Pulmonary artery endothelial cell (primary cell): ENCODE data around the gene BCKDHA. TPM values are rescaled to one million over a fixed set of nuclear protein-coding genes. Genes with fewer than 3 reads are reported as not detected.
A peak's percentile ranks its signal among the peaks of the same experiment; 100 is the strongest.
"Not testable (repeated sequence)": the region's sequence is repeated elsewhere in the genome, so short reads cannot be mapped to it uniquely, and the experiment has no call there.

Experiments used
- DNase-seq: peaks from one replicate; pipeline ENCODE4 v3.0.0-alpha.2; 2011; ENCODE audit warnings: low read depth, low spot score
- total RNA-seq: library from RNA; depleted of rRNA; stranded (reverse); fragments of >200 nt; gene quantifications from 2 replicates; pipeline ENCODE4 v1.2.3, GENCODE V29; 2014

The BCKDHA gene
- total RNA-seq, 1 donor from 2014 or later, result 74.5 TPM

DNA sequence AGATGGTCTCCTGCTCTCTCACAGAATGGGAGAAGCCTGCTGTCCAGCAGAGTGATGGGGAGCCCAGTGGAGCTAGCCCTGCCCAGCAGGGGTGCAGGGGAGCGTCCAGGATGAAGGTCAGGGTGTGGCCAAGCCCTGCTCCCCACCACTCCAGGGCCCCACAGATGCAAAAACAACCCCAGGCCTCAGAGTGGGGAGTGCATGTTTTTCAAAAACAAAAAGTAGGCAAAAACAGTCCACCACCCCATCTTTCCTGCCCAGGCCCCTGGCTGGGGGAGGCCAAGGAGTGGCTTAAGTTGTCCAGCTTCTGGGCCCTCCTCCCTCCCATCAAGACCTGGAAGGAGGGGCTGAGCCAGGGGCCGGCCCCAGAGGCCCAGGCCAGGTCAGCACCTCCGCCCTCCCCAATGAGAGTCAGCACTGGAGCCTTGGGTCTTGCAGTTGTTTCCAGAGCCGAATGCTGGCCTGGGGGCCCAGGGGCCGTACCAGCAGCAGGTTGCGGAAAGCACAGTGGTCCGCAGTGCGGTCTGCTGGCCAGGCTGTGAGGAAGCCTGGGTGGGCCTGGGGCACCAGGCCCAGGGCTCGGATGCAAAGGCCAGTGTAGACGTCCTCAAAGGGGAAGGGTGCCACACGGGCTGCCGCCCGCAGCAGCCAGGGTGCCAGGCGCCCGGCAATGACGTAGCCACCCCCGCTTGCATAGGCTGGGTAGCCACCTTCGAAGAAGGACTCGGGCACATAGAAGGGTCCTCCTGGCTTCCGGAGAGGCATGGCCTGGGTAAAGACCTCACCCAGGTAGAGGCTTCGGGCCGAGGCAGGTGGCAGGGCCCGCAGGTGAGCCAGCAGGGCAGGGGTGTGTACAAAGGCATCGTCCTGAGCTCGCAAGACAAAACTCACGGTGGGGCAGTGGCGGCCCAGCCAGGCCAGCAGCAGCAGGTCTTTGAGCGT is 27.8 kb downstream of the BCKDHA start:
- DNase-seq, result no peak

DNA sequence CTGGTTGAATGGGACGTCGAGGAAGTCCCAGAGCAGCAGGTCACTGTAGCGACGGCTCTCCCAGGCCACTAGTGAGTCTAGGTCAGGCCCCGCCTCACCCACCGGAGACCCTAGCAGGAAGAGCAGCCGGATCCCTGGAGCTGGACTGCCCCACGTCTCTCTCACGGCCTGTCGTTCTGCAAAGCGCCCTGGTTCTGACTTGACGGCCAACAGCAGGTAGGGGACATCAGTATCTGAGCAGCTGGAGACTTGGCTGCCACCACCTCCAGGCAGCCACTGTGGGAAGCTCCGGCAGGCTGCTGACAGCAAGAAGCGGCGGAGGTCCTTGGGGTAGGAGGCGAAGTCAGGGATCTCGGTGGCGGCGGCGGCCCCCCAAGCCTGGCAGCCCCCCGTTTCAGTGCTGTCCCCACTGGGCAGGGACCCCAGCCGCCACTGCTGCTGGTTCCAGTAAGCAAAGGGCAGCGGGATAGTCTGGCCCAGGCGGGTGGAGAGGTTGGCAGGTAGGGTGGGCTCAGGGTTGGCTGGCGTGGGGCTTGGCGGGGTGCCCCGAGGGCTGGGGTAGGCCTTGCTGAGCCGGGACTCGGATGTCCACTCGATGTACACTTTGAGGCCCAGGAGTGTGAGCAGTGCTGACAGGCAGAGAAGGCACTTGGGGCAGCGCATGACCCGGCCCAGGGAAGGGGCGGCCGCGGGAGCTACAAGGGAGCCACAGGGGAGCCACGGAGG is 28.7 kb downstream of the BCKDHA start:
- DNase-seq, result no peak

DNA sequence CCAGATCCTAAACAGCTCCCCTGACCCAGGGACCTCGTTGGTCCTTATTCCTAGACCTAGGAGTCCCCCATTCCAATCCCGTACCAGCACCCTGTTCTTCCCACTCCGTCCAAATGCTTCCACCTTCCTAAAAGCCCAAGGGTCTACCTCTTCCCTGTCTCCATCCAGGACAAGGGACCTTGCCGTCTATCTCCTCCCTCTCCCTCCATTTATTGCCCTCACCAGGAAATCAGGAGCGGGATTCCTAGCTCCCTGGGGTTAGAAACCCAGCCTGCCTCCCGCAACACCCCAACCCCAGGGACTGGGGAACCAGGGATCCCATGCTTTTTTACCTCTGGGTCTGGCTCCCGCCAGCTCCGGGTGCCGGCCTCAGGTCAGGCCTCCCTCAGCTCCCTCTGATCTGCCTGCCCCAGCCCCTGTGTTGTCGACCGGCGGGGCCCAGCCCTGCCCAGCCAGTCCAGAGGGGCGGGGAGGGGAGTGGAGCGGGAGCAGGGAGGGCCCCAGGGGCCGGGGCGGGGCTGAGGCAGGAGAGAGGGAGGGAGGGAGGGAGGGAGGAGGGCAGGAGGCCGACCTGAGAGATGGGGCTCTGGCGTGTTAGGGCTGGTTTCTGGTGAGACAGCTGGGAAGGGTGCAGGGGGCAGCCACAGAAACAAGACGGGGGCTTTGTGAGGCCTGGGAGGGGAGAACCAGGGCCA is 29.5 kb downstream of the BCKDHA start, which contains the start of gene B3GNT8:
Gene B3GNT8, minus strand, starts transcription at position 423 of the 695 bp plus-strand sequence. CDS start 596 bp downstream, outside the sequence.
- peak; percentile 22 for DNase-seq

DNA sequence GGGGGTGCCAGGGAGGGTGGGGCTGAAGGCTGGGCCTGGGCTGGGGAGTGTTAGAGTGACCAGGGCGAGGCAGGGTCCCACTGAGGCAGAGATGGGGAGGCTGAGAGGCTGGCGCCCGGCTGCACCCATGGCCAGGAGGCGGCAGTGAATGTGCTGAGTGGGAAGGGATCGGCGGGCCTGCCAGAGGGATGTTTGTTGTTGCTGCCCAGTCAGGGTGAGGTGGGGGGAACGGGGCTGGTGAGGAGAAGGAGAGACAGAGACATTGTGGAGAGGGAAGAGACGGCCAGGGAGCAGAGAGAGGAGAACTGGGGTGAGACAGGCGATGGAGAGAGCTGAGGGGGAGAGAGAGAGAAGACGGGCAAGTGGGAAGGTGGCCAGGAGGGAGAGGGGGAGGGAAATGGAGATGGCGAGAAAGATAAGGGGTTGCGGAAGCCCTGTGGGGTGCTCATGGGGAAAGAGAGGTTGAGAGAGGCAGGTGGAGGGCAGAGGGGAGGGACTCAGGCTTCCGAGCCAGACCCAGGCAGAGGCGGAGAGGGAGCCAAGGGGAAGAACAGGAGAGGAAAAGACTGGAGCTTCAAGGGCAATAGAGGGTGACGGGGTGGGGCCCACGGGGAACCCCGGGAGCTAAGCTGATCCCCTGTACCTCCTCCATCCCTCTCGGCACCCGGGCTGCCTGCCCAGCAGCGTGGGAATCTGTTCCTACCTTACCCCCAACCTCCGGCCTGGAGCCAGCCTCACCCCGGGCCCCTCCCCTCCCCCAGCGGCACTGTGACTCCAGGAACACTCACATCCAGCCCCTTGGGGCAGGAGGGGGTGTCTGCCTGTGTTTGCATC is 30.2 kb downstream of the BCKDHA start:
- DNase-seq, result no peak

DNA sequence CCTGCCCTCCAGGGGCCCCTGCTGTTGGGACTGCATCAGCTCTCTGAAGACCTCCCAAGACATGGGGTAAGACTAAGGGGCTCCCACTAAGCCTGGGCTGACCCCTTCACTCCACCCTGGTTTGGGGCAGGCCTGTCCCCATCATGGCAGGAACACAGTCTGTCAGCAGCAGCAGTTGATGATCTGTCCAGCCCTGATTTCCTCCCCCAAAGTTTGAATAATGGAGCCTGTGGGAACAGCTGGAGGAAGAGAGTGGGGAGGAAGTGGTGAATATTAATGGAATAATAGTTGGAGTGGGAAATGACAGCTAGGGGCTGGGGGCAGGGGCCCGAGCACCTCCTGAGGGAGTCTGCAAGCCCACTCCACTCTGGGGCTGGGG is 30.9 kb downstream of the BCKDHA start:
- no peak for DNase-seq

DNA sequence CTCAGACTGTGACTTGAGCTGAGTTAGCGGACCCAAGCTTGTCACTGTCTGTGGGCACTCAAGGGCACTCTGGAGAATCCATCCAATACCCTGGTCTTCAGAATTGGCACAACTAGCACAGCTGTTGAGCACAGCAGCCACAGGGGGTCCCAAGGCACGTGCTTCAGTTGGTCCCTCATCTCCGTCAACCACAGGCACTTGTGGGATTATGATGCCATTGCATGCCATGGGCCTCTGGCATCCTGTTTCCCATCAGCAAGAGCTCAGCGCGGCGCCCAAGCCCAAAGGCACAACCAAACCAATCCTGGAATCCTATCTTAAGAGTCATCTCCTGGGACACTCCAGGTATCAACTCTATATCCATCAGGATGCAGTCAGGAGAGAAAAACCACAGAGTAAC is 33.3 kb downstream of the BCKDHA start:
- DNase-seq, result no peak

DNA sequence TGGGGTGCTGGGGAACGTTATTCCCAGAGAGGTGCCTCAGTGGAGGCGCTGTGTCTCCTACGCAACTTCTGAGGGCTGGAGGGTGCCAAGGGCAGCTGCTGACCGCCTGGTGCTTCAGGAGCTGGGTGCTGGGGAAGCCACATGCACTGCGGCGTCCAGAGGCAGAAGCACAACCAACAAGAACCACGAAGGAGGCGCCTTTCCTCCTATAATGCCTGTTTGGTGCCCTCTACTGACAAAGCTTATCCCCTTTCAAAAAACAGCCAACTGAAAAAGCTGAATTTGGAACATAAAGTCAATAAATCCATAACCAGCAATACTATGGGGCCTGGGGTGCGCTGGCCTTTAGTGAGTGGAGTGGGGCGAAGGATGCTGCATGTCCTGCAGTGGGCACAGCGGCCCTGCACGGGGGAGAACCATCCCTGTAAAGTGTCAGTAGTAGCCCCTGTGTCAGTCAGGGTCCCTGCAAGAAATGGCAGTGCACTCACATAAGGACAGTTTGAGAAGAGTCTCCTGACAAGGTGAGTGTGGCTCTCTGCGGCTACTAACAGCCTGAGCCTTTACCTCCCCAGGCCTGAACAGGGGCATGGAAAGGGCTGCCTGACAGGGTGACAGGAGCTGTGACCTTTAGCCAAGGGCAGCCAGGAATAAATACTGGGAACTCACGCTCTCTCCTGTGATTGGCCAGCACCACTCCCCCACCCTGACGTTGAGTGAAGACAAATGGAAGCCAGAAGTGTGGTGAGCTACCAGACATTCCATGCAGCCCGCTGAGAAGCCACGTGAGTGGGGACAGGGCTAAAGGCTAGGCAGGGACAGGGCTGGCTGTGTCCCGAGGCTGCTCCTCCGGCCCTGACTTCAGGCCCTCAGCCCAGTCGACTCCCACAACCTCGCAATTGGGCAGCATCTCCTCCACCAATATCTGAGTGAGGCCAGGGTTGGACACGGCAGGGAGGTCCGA is 34.1 kb downstream of the BCKDHA start:
- DNase-seq, result no peak

DNA sequence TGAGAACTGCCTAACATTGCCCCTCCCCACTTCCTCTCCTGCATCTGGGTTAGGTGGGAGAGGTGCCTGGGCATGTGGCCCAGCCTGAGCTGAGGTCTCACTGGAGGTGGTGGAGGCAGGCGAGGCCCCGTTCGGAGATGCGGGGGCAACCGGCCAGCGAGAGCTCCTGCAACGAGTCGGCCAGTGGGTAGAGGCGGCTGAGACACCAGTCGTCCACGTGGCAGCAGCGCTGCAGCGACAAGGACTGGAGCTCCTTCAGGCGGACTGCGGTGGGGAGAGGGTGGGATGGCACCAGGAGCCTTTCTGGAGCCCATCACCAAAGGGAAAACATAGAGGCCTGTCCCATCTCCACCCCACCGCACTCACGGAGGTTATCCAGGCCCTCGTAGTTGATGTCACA is 35.6 kb downstream of the BCKDHA start:
- DNase-seq, result no peak

DNA sequence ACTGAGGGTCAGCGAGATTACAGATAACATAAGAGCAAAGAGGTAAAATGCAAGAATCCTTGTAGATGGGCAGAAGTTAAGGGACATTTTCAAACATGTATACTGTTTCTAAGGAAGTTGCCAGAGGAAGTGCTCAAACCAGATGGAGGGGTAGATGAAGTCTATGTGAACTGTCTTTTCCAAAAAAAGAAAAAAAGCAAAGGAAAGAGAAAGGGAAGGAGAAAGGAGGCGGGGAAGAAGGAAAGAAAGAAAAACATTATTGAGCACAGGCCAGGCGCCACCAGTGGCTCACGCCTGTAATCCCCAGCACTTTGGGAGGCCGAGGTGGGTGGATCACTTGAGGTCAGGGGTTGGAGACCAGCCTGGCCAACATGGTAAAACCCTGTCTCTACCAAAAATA is 36.8 kb downstream of the BCKDHA start:
- no peak for DNase-seq

DNA sequence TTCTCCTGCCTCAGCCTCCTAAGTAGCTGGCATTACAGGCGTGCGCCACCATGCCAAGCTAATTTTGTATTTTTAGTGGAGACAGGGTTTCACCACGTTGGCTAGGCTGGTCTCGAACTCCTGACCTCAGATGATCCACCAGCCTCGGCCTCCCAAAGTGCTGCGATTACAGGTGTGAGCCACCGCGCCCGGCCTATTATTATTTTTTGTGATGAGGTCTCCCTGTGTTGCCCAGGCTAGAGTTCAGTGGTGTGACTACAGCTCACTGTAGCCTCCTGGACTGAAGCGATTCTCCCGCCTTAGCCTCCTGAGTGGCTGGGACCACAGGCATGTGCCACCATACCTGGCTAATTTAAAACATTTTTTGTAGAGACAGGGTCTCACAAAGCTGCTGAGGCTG is 37.8 kb downstream of the BCKDHA start:
- not testable (repeated sequence) for DNase-seq

DNA sequence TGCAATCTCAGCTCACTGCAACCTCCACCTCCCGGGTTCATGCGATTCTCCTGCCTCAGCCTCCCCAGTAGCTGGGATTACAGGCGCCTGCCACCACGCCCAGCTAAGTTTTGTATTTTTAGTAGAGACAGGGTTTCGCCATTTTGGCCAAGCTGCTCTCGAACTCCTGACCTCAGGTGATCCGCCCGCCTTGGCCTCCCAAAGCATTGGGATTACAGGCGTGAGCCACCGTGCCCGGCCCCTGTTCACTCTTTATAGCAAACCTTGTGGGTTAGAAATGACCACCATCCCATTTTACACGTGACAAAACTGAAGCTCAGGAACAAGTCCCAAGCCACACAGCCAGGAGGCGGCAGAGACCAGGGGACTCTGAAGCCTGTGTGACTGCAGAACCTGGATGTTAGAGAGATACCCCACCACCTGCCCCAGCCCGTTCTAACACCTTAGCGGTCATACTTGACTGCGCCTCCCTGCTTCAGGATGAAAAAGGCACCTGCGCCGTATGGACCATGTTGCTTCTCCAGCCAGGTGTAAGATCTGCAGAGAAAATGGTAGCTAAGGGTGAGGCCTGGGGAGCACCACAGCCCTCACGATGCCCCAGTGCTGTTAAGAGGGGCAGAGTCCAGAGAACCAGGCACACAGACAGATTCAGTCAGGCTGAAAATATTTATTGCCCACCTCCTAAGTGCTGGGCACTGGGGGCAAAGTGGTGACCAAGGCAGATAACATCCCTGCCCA is 38.5 kb downstream of the BCKDHA start:
- no peak for DNase-seq

DNA sequence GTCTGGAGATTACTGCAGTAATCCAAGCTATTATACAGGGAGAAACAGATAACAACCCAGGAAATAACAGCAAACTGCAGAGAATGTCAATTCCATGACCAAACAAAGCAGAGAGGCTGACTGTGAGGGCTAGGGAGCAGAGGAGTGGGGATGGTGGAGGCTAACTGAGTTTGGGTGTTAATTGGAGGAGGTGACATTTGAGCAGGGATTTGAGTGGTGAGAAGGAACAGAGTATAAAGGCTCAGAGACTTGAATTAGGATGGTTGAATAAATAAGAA is 39.0 kb downstream of the BCKDHA start:
- DNase-seq, result no peak

DNA sequence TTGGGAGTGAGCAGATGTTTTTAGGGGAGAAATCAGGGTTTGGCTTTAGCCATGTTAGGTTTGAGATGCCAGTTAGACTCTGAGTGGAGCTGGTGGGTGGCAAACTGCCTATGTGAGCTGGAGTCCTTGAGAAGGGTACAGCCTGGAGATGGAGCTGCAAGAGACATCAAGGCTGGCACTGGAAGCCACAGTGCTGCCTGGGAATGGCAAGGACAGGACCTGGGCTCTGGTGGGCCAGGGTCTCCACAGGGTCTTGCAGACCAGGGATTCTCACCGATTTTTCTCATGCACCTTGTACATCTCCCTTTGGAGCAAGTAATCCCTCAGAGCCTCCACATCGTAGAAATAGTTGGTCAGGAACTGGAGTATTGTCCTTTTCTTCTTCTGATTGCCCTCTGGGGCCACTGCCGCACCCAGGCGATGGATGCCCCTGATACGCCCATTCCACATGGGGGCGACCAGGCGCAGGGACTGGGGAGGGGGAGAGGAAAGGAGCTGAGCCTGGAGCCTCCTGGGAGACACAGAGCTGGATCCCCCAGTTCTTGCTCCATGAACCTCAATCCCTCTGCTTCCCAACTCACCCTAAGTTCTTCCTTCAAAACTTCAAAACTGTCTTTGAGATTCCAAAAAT is 40.4 kb downstream of the BCKDHA start:
- no peak for DNase-seq

DNA sequence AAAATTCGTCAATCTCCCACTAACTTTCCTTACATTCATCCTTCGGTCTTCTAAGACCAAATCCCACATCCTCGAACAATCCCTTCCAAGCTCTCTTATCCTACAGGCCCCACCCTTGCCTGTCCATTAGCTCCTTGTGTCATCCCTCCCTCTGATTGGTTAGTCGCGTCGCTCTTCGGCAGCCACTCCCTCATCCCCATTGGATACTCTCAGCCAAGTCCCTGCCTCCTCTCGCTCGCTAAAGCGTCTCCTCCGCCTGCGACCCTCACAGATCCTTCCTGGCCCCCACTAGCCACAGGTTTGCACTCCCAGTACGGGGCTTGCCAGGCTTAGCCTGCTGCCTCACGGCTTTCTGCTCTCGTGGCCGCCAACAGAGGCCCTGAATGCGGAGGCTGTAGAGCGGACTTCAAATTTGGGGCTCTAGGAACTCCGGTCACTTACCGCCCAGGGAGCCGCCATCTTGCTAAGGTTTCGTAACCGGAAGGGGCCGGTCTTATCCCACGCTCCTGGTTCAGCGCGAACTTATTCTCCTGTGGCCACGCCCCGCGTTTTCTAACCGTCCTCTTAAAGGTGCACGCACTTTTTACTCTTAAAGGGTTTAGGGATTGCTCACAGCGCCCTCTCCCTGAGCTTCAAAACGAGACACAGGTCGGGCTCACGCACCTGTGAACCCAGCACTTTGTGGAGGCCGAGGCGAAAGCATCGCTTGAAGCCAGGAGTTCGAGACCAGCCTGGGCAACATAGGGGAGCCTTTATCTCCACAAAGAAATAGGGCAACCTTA is 42.0 kb downstream of the BCKDHA start, which contains the start of gene DMAC2:
Gene DMAC2, minus strand, starts transcription at position 472 of the 782 bp plus-strand sequence. Its CDS starts 13 bp downstream, at position 459.
- peak; percentile 94 for DNase-seq

DNA sequence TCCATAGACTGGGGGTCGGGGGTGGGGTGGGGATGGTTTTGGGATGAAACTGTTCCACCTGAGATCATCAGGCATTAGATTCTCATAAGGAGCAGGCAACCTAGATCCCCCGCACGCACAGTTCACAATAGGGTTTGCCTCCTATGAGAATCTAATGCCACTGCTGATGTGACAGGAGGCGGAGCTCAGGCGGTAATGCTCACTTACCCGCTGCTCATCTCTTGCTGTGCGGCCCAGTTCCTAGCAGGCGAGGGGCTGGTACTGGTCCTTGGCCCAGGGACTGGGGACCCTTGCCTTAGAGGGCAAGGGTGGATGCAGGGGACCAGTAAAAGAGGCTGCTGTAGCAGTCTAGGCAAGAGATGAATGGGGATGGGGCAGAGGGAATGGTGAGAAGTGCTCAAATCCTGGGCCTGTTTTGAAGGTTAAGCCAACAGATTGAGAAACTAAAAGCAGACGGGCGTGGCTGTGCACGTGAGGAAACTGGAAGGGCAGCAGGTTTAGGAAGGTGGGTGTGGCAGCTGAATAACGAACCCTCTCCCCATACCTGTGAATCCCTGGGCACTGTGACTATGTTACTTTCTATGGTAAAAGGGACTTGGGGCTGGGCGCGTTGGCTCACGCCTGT is 43.8 kb downstream of the BCKDHA start:
- DNase-seq, result no peak

DNA sequence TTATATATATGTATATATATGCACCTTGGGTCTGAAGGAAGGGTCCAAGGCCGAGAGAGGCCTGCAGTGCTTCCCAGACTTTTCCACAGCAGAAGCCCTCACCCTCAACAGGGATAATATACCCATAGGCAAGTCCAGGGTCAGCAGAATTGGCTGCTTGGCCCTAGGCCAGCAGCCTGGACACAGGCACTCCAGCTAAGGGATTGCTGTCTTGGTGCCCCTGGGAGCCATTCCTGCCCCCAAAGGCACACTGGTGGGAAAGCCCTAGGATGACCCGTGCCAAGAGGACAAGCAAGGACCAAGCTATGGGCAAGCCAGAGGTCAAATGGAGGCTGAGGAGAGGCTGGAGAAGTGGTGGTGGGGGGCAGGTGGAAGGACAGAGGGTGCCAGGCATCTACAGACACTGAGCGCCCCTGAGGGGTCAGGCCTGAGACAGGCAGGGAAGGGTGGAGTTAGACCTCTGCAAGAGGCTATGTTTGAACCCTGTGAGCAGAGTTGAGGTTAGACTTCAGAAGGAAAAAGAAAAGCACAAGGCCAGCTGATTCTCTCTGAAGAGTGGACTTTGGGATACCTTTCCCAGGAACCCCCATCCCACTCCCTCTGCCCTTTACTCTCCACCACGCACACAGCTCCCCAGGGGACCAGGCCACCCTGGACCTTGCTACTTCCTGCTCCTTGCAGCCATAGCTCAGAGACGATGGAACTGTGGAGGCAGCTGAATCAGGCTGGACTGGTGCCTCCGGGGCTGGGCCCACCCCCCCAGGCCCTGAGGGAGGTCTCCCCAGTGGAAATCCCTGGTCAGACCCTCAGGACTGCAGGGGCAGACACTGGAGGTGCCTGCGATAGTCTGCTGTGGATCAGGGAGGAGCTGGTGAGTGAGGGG is 45.1 kb downstream of the BCKDHA start, which contains the start of gene ERICH4:
Gene ERICH4, plus strand, starts transcription at position 684 of the 883 bp plus-strand sequence. Its CDS starts 14 bp downstream, at position 698.
- DNase-seq, result no peak
